HCT116 (cell line): ENCODE measurements around the gene SHISA7.

Experiments
- JUND ChIP-seq: IDR thresholded peaks from 2 replicates; pipeline ENCODE4 v1.6.1; 2012
- POLR2A ChIP-seq: IDR thresholded peaks from 2 replicates; pipeline ENCODE4 v1.7.0; 2011; ENCODE audit warnings: borderline replicate concordance; ENCODE audit not compliant: insufficient read depth, insufficient read length; ENCODE audit errors: extremely low read depth
- TF ChIP-seq, protein P1 (sequence below), 3 experiments: fragments of 200-600 bp in 1 of 3; sonication (generic) in 1 of 3; IDR thresholded peaks in 2 of 3; conservative IDR thresholded peaks in 1 of 3; 2 replicates each; pipeline ENCODE4 v1.5.1; 2012 to 2017; ENCODE audit warnings: low read depth in 2 of 3, low read length in 2 of 3, antibody characterized with exemption in 1 of 3, borderline replicate concordance in 1 of 3, control low read depth in 1 of 3, mild to moderate bottlenecking in 1 of 3, mixed read lengths in 1 of 3, mixed run types in 1 of 3, moderate library complexity in 1 of 3; ENCODE audit not compliant: insufficient read depth in 1 of 3

DNA sequence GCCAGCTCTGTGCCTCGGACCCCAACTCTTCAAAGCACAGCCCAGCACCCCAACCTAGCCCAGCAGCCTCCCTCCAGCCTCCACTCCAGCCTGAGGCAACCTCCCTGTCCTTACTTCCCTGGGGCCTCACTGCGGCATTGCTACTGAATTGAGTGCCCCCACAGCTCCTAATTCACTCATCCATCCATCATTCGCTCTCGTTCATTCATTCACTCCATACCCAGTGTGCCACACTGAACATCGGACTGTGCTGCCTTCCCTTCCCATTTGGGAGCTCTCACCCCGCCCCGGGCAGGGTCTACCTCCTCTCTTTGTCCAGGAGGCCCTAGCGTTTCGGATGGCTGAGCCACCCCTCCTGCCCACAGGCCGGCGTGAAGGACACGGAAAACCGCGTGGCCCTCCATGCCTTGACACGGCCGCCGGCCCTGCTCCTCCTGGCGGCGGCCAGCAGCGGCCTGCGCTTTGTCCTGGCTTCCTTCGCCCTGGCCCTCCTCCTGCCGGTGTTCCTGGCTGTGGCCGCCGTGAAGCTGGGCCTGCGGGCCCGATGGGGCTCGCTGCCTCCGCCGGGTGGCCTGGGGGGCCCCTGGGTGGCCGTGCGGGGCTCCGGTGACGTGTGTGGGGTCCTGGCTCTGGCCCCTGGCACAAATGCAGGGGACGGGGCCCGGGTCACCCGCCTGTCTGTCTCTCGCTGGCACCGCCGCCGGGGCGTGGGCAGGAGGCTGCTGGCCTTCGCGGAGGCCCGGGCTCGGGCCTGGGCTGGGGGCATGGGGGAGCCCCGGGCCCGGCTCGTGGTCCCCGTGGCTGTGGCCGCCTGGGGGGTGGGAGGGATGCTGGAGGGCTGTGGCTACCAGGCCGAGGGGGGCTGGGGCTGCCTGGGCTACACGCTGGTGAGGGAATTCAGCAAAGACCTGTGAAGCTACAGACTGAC is 43.2 kb upstream of the SHISA7 start:
- TF ChIP-seq, protein P1, sequence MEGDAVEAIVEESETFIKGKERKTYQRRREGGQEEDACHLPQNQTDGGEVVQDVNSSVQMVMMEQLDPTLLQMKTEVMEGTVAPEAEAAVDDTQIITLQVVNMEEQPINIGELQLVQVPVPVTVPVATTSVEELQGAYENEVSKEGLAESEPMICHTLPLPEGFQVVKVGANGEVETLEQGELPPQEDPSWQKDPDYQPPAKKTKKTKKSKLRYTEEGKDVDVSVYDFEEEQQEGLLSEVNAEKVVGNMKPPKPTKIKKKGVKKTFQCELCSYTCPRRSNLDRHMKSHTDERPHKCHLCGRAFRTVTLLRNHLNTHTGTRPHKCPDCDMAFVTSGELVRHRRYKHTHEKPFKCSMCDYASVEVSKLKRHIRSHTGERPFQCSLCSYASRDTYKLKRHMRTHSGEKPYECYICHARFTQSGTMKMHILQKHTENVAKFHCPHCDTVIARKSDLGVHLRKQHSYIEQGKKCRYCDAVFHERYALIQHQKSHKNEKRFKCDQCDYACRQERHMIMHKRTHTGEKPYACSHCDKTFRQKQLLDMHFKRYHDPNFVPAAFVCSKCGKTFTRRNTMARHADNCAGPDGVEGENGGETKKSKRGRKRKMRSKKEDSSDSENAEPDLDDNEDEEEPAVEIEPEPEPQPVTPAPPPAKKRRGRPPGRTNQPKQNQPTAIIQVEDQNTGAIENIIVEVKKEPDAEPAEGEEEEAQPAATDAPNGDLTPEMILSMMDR (IDR thresholded peaks at IDR 0.05 in 2 of 3, conservative IDR thresholded peaks at IDR 0.05 in 1 of 3; ENCODE audit: borderline replicate concordance in 1 of 3, insufficient read depth in 1 of 3, low read depth in 2 of 3, low read length in 2 of 3) = no peak
- TF ChIP-seq JUND (no peak), POLR2A (no peak)
